GM12873 (cell line): ENCODE data around the gene CDS1.

Source experiments
- TF ChIP-seq, protein P1 (sequence below): IDR thresholded peaks from 2 replicates; pipeline ENCODE4 v1.5.1; 2012; ENCODE audit warnings: low read depth, mild to moderate bottlenecking, moderate library complexity, low read length, control low read depth; ENCODE audit not compliant: insufficient read depth; ENCODE audit errors: missing control alignments

Gene CDS1

DNA sequence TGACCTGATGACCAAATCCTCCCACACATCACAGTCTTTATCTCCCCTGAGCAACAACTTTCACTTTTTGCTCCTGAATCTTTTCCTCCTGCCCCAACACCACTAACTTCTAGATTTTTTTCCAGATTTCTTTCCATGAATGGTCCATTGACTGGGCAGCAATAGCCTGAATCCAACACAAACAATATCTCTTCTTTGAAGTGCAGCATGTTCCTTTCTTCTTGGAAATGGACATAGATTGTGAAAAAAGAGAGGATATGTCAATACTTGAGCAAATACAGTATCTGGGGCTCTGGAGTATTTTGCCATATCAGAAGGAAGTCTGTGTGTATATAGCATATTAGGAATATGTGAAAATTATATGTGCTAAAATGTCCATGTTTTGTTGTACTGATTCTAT, 55.2 kb downstream of the CDS1 start:
- TF ChIP-seq, protein P1, sequence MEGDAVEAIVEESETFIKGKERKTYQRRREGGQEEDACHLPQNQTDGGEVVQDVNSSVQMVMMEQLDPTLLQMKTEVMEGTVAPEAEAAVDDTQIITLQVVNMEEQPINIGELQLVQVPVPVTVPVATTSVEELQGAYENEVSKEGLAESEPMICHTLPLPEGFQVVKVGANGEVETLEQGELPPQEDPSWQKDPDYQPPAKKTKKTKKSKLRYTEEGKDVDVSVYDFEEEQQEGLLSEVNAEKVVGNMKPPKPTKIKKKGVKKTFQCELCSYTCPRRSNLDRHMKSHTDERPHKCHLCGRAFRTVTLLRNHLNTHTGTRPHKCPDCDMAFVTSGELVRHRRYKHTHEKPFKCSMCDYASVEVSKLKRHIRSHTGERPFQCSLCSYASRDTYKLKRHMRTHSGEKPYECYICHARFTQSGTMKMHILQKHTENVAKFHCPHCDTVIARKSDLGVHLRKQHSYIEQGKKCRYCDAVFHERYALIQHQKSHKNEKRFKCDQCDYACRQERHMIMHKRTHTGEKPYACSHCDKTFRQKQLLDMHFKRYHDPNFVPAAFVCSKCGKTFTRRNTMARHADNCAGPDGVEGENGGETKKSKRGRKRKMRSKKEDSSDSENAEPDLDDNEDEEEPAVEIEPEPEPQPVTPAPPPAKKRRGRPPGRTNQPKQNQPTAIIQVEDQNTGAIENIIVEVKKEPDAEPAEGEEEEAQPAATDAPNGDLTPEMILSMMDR: no peak

GRCh38 chr4:84639145-84639544, 56.2 kb downstream of the CDS1 start:
- TF ChIP-seq, protein P1: no peak

DNA sequence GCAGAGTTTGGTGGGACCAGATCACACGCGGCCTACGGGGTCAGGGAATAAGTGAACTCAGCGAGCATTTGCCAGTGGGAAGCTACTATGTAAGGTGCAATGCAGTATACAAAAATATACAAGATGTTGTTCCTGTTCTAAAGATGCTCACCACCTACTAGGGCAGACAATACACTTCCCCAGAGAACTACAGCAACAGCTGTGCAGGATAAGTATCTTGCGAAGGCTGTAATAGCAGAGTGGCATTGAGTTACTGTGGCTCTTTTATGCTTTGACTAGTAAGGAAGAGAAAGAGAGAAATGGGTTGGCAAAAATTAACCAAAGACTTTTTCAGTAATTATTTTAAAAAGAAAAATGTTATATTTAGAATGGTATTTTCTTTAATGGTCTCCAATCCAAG, 61.2 kb downstream of the CDS1 start:
- TF ChIP-seq, protein P1: no peak

GRCh38 chr4:84647312-84647884, 64.5 kb downstream of the CDS1 start:
- TF ChIP-seq, protein P1: no peak

GRCh38 chr4:84648178-84648577, 65.3 kb downstream of the CDS1 start:
- TF ChIP-seq, protein P1: no peak

GRCh38 chr4:84648863-84649647, 66.1 kb downstream of the CDS1 start:
- TF ChIP-seq, protein P1: no peak

- TF ChIP-seq, protein P1: no peak
Measured at GRCh38 chr4:84651499-84651898, 68.6 kb downstream of the CDS1 start.
